Cardiac septum (tissue), 1 donor: ENCODE measurements around the gene DNM3. TPM values are rescaled to one million over a fixed set of nuclear protein-coding genes. Genes with fewer than 3 reads are reported as not detected.
"Not testable (repeated sequence)": the region's sequence is repeated elsewhere in the genome, so short reads cannot be mapped to it uniquely, and the experiment has no call there.

Source experiments
- DNase-seq: peaks from one replicate; pipeline ENCODE4 v3.0.0-alpha.2; 2020; ENCODE audit warnings: low spot score
- intact Hi-C: fragments of 100-400 bp; cut with DNase I; formaldehyde crosslinking; loops from one replicate; pipeline ENCODE4 v1.14.0; 2022
- total RNA-seq: library from RNA; stranded (reverse); fragmentation: NEBNext Ultra II Directional; extraction: Animal tissue kit (Norgen Biotek cat#: 25700); gene quantifications from one replicate; pipeline ENCODE4 v1.2.1, GENCODE V29; 2021
- donor health status: DM: no; HTN: no; CAD: no.

Gene DNM3
- total RNA-seq, 1 donor from 2014 or later = 2.4 TPM

- intact Hi-C loops = no loop called here
- DNase-seq = no peak
Observed at GRCh38 chr1:172351754-172352161, 510.5 kb downstream of the DNM3 start.

- intact Hi-C loops = no loop called here
- DNase-seq = no peak
Observed at GRCh38 chr1:172352435-172352834, 511.1 kb downstream of the DNM3 start.

- DNase-seq = no peak
- intact Hi-C loops = loop anchor here (5.0 kb wide), 1 partner anchor 172 kb away; no protein-coding TSS in a partner anchor
Observed at GRCh38 chr1:172354291-172355274, 513.3 kb downstream of the DNM3 start.

- no peak for DNase-seq
- intact Hi-C loops = loop anchor here (5.0 kb wide), 1 partner anchor 174 kb away; no protein-coding TSS in a partner anchor
Observed at GRCh38 chr1:172356620-172357019, 515.3 kb downstream of the DNM3 start.

- intact Hi-C loops = loop anchor here (1.0 to 5.0 kb wide), 4 partner anchors 36 to 213 kb away; no protein-coding TSS in a partner anchor
- DNase-seq = no peak
Observed at GRCh38 chr1:172357753-172358385, 516.6 kb downstream of the DNM3 start.

GRCh38 chr1:172359491-172359999, 518.2 kb downstream of the DNM3 start:
- intact Hi-C loops = loop anchor here (2.0 to 5.0 kb wide), 3 partner anchors 39 to 215 kb away; no protein-coding TSS in a partner anchor

GRCh38 chr1:172360511-172360910, 519.2 kb downstream of the DNM3 start:
- no peak for DNase-seq
- intact Hi-C loops = no loop called here

More at GRCh38 chr1:172359491-172359999, 518.2 kb downstream of the DNM3 start:
- DNase-seq = no peak

GRCh38 chr1:172360985-172361384, 519.7 kb downstream of the DNM3 start:
- DNase-seq = no peak

GRCh38 chr1:172363852-172364251, 522.6 kb downstream of the DNM3 start:
- intact Hi-C loops = no loop called here
- no peak for DNase-seq

More at GRCh38 chr1:172360985-172361384, 519.7 kb downstream of the DNM3 start:
- intact Hi-C loops = no loop called here

GRCh38 chr1:172371646-172372045, 530.3 kb downstream of the DNM3 start:
- intact Hi-C loops, DNase-seq: not testable (repeated sequence)

- DNase-seq = no peak
- intact Hi-C loops = no loop called here
Observed at GRCh38 chr1:172373864-172374263, 532.6 kb downstream of the DNM3 start.

GRCh38 chr1:172375211-172375631, 533.9 kb downstream of the DNM3 start:
- no peak for DNase-seq
- intact Hi-C loops = no loop called here

- DNase-seq = no peak
- intact Hi-C loops = no loop called here
Observed at GRCh38 chr1:172376431-172376830, 535.1 kb downstream of the DNM3 start.

GRCh38 chr1:172377565-172377964, 536.3 kb downstream of the DNM3 start:
- no peak for DNase-seq
- intact Hi-C loops = no loop called here

GRCh38 chr1:172378109-172378760, 536.9 kb downstream of the DNM3 start:
- intact Hi-C loops = no loop called here
- no peak for DNase-seq

GRCh38 chr1:172380441-172381244, 539.3 kb downstream of the DNM3 start:
- DNase-seq = no peak
- intact Hi-C loops = no loop called here

GRCh38 chr1:172381946-172382345, 540.6 kb downstream of the DNM3 start:
- intact Hi-C loops = no loop called here
- no peak for DNase-seq

GRCh38 chr1:172382406-172382805, 541.1 kb downstream of the DNM3 start:
- DNase-seq = no peak
- intact Hi-C loops = no loop called here

- DNase-seq = no peak
- intact Hi-C loops = no loop called here
Observed at GRCh38 chr1:172382990-172383389, 541.7 kb downstream of the DNM3 start.
